Testis (tissue), 3 donors: ENCODE results near the gene LAMA3. TPM values are rescaled to one million over a fixed set of nuclear protein-coding genes. Genes with fewer than 3 reads are reported as not detected.

ENCODE experiments used
- DNase-seq: peaks from one replicate; pipeline ENCODE4 v3.0.0-alpha.2; 2019
- H3K27ac ChIP-seq, 2 donors: fragments of 200-600 bp; sonication (generic); one replicate each; pipeline ENCODE4 v1.5.1; 2019
- H3K27me3 ChIP-seq: fragments of 200-600 bp; sonication (generic); one replicate; pipeline ENCODE4 v1.5.1; 2019
- H3K36me3 ChIP-seq: fragments of 200-600 bp; sonication (generic); one replicate; pipeline ENCODE4 v1.5.1; 2017; ENCODE audit warnings: low read depth; ENCODE audit errors: missing control alignments
- H3K4me1 ChIP-seq: fragments of 200-600 bp; sonication (generic); one replicate; pipeline ENCODE4 v1.5.1; 2019
- H3K4me3 ChIP-seq, 2 donors: fragments of 200-600 bp; sonication (generic); one replicate each; pipeline ENCODE4 v1.5.1; 2017 to 2019
- H3K9me3 ChIP-seq: fragments of 200-600 bp; sonication (generic); one replicate; pipeline ENCODE4 v1.5.1; 2017
- CTCF ChIP-seq, 3 experiments: fragments of 450-650 bp in 2 of 3; fragments of 200-600 bp in 1 of 3; sonication (generic) in 1 of 3; IDR thresholded peaks; one replicate each; pipeline ENCODE4 v1.5.1; 2016 to 2019; ENCODE audit warnings: antibody characterized with exemption in 3 of 3, mild to moderate bottlenecking in 2 of 3, moderate library complexity in 1 of 3
- POLR2A ChIP-seq: fragments of 450-650 bp; IDR thresholded peaks from one replicate; pipeline ENCODE4 v1.6.1; 2017; ENCODE audit warnings: antibody characterized with exemption, mild to moderate bottlenecking, moderate library complexity
- WGBS, 2 donors: methylation state at CpG; one replicate each; pipeline ENCODE4 v1.1.5; 2018; 5-methylcytosine and 5-hydroxymethylcytosine counted together
- intact Hi-C: fragments of 100-400 bp; cut with DNase I; formaldehyde crosslinking; loops from one replicate; pipeline ENCODE4 v1.15.1; 2023; ENCODE audit warnings: low total_unique reads
- polyA plus RNA-seq: library from polyadenylated mRNA; stranded (reverse); fragments of 350-450 nt; fragmentation: Illumina TruSeq; extraction: RNeasy Lipid Tissue Mini Kit (QIAGEN cat#74804); gene quantifications from one replicate; pipeline ENCODE4 v1.2.3, GENCODE V29; 2014; ENCODE audit warnings: low read depth, low replicate concordance; ENCODE audit not compliant: insufficient read depth
- total RNA-seq, 2 donors: library from RNA; depleted of rRNA; stranded (reverse); fragments of >200 nt; gene quantifications; one replicate each; pipeline ENCODE4 v1.2.3, GENCODE V29; 2016

The LAMA3 gene
- total and polyA plus RNA-seq, 3 donors from 2014 or later = 11.9 to 22.1 (median 14.1) TPM

- no peak for TF ChIP-seq CTCF (IDR thresholded peaks at IDR 0.05)
- no peak for TF ChIP-seq POLR2A
- no peaks in the 10 kb centered on the region for H3K4me1 ChIP-seq
- H3K27ac ChIP-seq = no peak overlapping the region
- H3K27me3 ChIP-seq = no peaks in the 10 kb centered on the region
- H3K36me3 ChIP-seq = no peaks in the 10 kb centered on the region
- H3K4me3 ChIP-seq = no peak overlapping the region
- intact Hi-C loops = no loop called here
- WGBS, 2 donors = 59 to 62% methylated on average over 4 of the region's 4 CpGs
- DNase-seq = no peak
- H3K9me3 ChIP-seq = no peaks in the 10 kb centered on the region
Measured at GRCh38 chr18:23743733-23744333, 54.6 kb downstream of the LAMA3 start.

GRCh38 chr18:23745366-23745765 lies 56.1 kb downstream of the LAMA3 start:
- TF ChIP-seq POLR2A (no peak), CTCF (IDR thresholded peaks at IDR 0.05) (no peak)
- Histone ChIP-seq H3K4me1 (no peaks in the 10 kb centered on the region), H3K9me3 (no peaks in the 10 kb centered on the region), H3K4me3 (no peak overlapping the region), H3K27ac (no peak overlapping the region), H3K36me3 (no peaks in the 10 kb centered on the region), H3K27me3 (no peaks in the 10 kb centered on the region)
- DNase-seq = no peak
- 95 to 99% methylated on average over 2 of the region's 2 CpGs for WGBS, 2 donors
- intact Hi-C loops = no loop called here

GRCh38 chr18:23746851-23747250 lies 57.6 kb downstream of the LAMA3 start:
- Histone ChIP-seq H3K9me3 (no peaks in the 10 kb centered on the region), H3K4me1 (no peaks in the 10 kb centered on the region), H3K27me3 (no peaks in the 10 kb centered on the region), H3K27ac (no peak overlapping the region), H3K36me3 (no peaks in the 10 kb centered on the region), H3K4me3 (no peak overlapping the region)
- TF ChIP-seq CTCF (IDR thresholded peaks at IDR 0.05) (no peak), POLR2A (no peak)
- DNase-seq = no peak
- 85 to 90% methylated on average over 4 of the region's 4 CpGs for WGBS, 2 donors
- intact Hi-C loops = no loop called here

- H3K36me3 ChIP-seq = no peaks in the 10 kb centered on the region
- no peaks in the 10 kb centered on the region for H3K4me1 ChIP-seq
- no peaks in the 10 kb centered on the region for H3K27me3 ChIP-seq
- H3K9me3 ChIP-seq = no peaks in the 10 kb centered on the region
- no peak overlapping the region for H3K27ac ChIP-seq
- WGBS, 2 donors = 79% methylated on average over 2 of the region's 2 CpGs
- TF ChIP-seq POLR2A (no peak), CTCF (IDR thresholded peaks at IDR 0.05) (no peak)
- no peak for DNase-seq
- H3K4me3 ChIP-seq = no peak overlapping the region
- intact Hi-C loops = no loop called here
Measured at GRCh38 chr18:23752363-23752762, 63.1 kb downstream of the LAMA3 start.

GRCh38 chr18:23752796-23753195 lies 63.5 kb downstream of the LAMA3 start:
- H3K9me3 ChIP-seq = no peaks in the 10 kb centered on the region
- H3K27ac ChIP-seq = no peak overlapping the region
- DNase-seq = peak; percentile 42
- intact Hi-C loops = no loop called here
- no peaks in the 10 kb centered on the region for H3K4me1 ChIP-seq
- no peaks in the 10 kb centered on the region for H3K27me3 ChIP-seq
- H3K36me3 ChIP-seq = no peaks in the 10 kb centered on the region
- TF ChIP-seq CTCF (IDR thresholded peaks at IDR 0.05) (no peak), POLR2A (no peak)
- WGBS, 2 donors = 36 to 67% methylated on average over 1 of the region's 1 CpG
- H3K4me3 ChIP-seq = no peak overlapping the region
